Stomach smooth muscle (tissue), 2 donors: Measurements from ENCODE around the gene RTN4RL1.

Experiments
- H3K27ac ChIP-seq: one replicate; pipeline ENCODE4 v1.7.0; 2013; ENCODE audit warnings: mild to moderate bottlenecking, low read length, inconsistent platforms
- H3K27me3 ChIP-seq, 2 donors: one replicate each; pipeline ENCODE4 v1.7.0; 2013; ENCODE audit warnings: low read length in 2 of 2; ENCODE audit not compliant: insufficient read depth in 2 of 2, control insufficient read depth in 1 of 2
- H3K36me3 ChIP-seq, 2 donors: one replicate each; pipeline ENCODE4 v1.7.0; 2013; ENCODE audit warnings: low read length in 2 of 2; ENCODE audit not compliant: control insufficient read depth in 2 of 2, insufficient read depth in 2 of 2
- H3K4me1 ChIP-seq: one replicate; pipeline ENCODE4 v1.7.0; 2013; ENCODE audit warnings: low read length; ENCODE audit not compliant: control insufficient read depth, insufficient read depth
- H3K4me3 ChIP-seq, 2 donors: one replicate each; pipeline ENCODE4 v1.7.0; 2013; ENCODE audit warnings: low read length in 2 of 2
- H3K9ac ChIP-seq, 2 donors: one replicate each; pipeline ENCODE4 v1.7.0; 2013; ENCODE audit warnings: low read length in 2 of 2, mild to moderate bottlenecking in 1 of 2
- H3K9me3 ChIP-seq, 2 donors: one replicate each; pipeline ENCODE4 v1.7.0; 2013; ENCODE audit warnings: low read length in 2 of 2; ENCODE audit not compliant: control insufficient read depth in 2 of 2
- donor health status: healthy.
- donor health status: Pancreatic carcinoma.

Gene RTN4RL1

GRCh38 chr17:2053380-2054261, 28.5 kb upstream of the RTN4RL1 start:
- Histone ChIP-seq H3K9me3 (no peaks in the 10 kb centered on the region), H3K9ac (no peak overlapping the region), H3K27ac (peak overlapping the region; percentile 46), H3K27me3 (peaks cover 20 to 68% of the 10 kb centered on the region in 2 donors), H3K36me3 (no peaks in the 10 kb centered on the region), H3K4me3 (peak overlapping the region; percentile 55 to 71), H3K4me1 (peaks cover 45% of the 10 kb centered on the region)

GRCh38 chr17:2051933-2052559, 26.9 kb upstream of the RTN4RL1 start:
- Histone ChIP-seq H3K27ac (no peak overlapping the region), H3K9me3 (no peaks in the 10 kb centered on the region), H3K9ac (no peak overlapping the region), H3K27me3 (peaks cover 20 to 57% of the 10 kb centered on the region in 2 donors), H3K36me3 (no peaks in the 10 kb centered on the region), H3K4me1 (peaks cover 45% of the 10 kb centered on the region), H3K4me3 (no peak overlapping the region)

GRCh38 chr17:2051061-2051932, 26.2 kb upstream of the RTN4RL1 start:
- no peaks in the 10 kb centered on the region for H3K9me3 ChIP-seq
- H3K36me3 ChIP-seq, result no peaks in the 10 kb centered on the region
- peaks cover 43% of the 10 kb centered on the region for H3K4me1 ChIP-seq
- H3K4me3 ChIP-seq, result no peak overlapping the region
- H3K27ac ChIP-seq, result no peak overlapping the region
- no peak overlapping the region for H3K9ac ChIP-seq
- H3K27me3 ChIP-seq, result peaks cover 20 to 52% of the 10 kb centered on the region in 2 donors

- no peak overlapping the region for H3K9ac ChIP-seq
- H3K4me1 ChIP-seq, result peaks cover 42% of the 10 kb centered on the region
- peaks cover 18 to 48% of the 10 kb centered on the region in 2 donors for H3K27me3 ChIP-seq
- H3K27ac ChIP-seq, result no peak overlapping the region
- no peaks in the 10 kb centered on the region for H3K36me3 ChIP-seq
- H3K4me3 ChIP-seq, result peak overlapping the region in 1 of 2 donors; percentile 59
- no peaks in the 10 kb centered on the region for H3K9me3 ChIP-seq
Observed at GRCh38 chr17:2050300-2051060, 25.3 kb upstream of the RTN4RL1 start.

GRCh38 chr17:2049333-2050299, 24.5 kb upstream of the RTN4RL1 start:
- H3K27ac ChIP-seq, result peak overlapping the region; percentile 24
- peak overlapping the region; percentile 66 to 79 for H3K4me3 ChIP-seq
- no peaks in the 10 kb centered on the region for H3K36me3 ChIP-seq
- H3K27me3 ChIP-seq, result peaks cover 17 to 41% of the 10 kb centered on the region in 2 donors
- peaks cover 33% of the 10 kb centered on the region for H3K4me1 ChIP-seq
- peak overlapping the region; percentile 55 to 64 for H3K9ac ChIP-seq
- H3K9me3 ChIP-seq, result no peaks in the 10 kb centered on the region

GRCh38 chr17:2048805-2049204, 23.7 kb upstream of the RTN4RL1 start:
- Histone ChIP-seq H3K9ac (peak overlapping the region in 1 of 2 donors; percentile 64), H3K36me3 (peaks cover 0 to 6% of the 10 kb centered on the region in 2 donors), H3K27me3 (peaks cover 13 to 33% of the 10 kb centered on the region in 2 donors), H3K27ac (no peak overlapping the region), H3K4me3 (peak overlapping the region; percentile 66 to 79), H3K4me1 (peaks cover 33% of the 10 kb centered on the region), H3K9me3 (no peaks in the 10 kb centered on the region)

GRCh38 chr17:2047590-2047989, 22.5 kb upstream of the RTN4RL1 start:
- Histone ChIP-seq H3K4me1 (peaks cover 34% of the 10 kb centered on the region), H3K36me3 (peaks cover 9 to 15% of the 10 kb centered on the region in 2 donors), H3K9ac (no peak overlapping the region), H3K4me3 (no peak overlapping the region), H3K9me3 (no peaks in the 10 kb centered on the region), H3K27me3 (peaks cover 9 to 25% of the 10 kb centered on the region in 2 donors), H3K27ac (no peak overlapping the region)

GRCh38 chr17:2044263-2044894, 19.2 kb upstream of the RTN4RL1 start:
- Histone ChIP-seq H3K4me3 (no peak overlapping the region), H3K9me3 (no peaks in the 10 kb centered on the region), H3K27me3 (peaks cover 0 to 2% of the 10 kb centered on the region in 2 donors), H3K4me1 (peaks cover 36% of the 10 kb centered on the region), H3K27ac (no peak overlapping the region), H3K36me3 (peaks cover 9 to 17% of the 10 kb centered on the region in 2 donors), H3K9ac (no peak overlapping the region)

GRCh38 chr17:2043785-2044184, 18.7 kb upstream of the RTN4RL1 start:
- Histone ChIP-seq H3K27ac (no peak overlapping the region), H3K4me3 (no peak overlapping the region), H3K4me1 (peaks cover 30% of the 10 kb centered on the region), H3K9ac (peak overlapping the region in 1 of 2 donors; percentile 13), H3K9me3 (no peaks in the 10 kb centered on the region), H3K36me3 (peaks cover 9 to 17% of the 10 kb centered on the region in 2 donors), H3K27me3 (no peaks in the 10 kb centered on the region)
